NB4 (cell line): ENCODE results near the gene THAP7.

Source experiments
- DNase-seq: peaks from one replicate; pipeline ENCODE4 v3.0.0; 2010; ENCODE audit warnings: low read depth
- H3K4me3 ChIP-seq: one replicate; pipeline ENCODE4 v1.5.1; 2011; ENCODE audit warnings: mild to moderate bottlenecking, low read depth, low read length, moderate library complexity
- CTCF ChIP-seq: IDR thresholded peaks from one replicate; pipeline ENCODE4 v1.5.1; 2012; ENCODE audit warnings: low read depth, low read length
- MYC ChIP-seq: IDR thresholded peaks from 2 replicates; pipeline ENCODE4 v1.6.1; 2011; ENCODE audit warnings: low read depth, low read length
- POLR2A ChIP-seq: IDR thresholded peaks from 2 replicates; pipeline ENCODE4 v1.6.1; 2011; ENCODE audit warnings: mild to moderate bottlenecking; ENCODE audit not compliant: insufficient read length; ENCODE audit errors: extremely low read depth
- TF ChIP-seq, protein P1 (sequence below): IDR thresholded peaks from 2 replicates; pipeline ENCODE4 v1.6.1; 2011; ENCODE audit warnings: low read depth, low read length

THAP7 gene

GRCh38 chr22:20985720-20986119, 16.2 kb downstream of the THAP7 start:
- H3K4me3 ChIP-seq, result no peak overlapping the region
- no peak for DNase-seq
- TF ChIP-seq MYC, result no peak
- TF ChIP-seq, protein P1, sequence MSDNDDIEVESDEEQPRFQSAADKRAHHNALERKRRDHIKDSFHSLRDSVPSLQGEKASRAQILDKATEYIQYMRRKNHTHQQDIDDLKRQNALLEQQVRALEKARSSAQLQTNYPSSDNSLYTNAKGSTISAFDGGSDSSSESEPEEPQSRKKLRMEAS, result no peak
- TF ChIP-seq CTCF, result no peak
- TF ChIP-seq POLR2A, result no peak

- no peak for DNase-seq
- TF ChIP-seq POLR2A (no peak), CTCF (no peak), MYC (no peak)
- TF ChIP-seq, protein P1, result no peak
- peak overlapping the region; percentile 88 for H3K4me3 ChIP-seq
Measured at GRCh38 chr22:20983081-20983771, 18.7 kb downstream of the THAP7 start.

DNA sequence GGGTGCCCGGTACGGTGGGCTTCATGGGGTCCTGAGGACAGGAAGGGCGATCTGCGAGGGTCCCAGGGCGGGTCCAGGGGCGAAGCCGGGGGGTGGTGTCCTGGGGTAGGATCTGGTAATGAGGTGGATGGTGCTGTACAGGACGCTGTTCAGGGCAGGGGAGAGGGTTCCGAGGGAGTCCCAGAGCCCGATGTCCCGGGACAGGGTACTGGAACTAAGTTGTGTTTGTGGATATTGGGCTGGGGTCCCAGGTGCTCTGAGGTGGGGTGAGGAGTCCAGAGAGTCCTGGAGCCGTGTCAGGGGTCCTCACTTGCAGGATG, 19.4 kb downstream of the THAP7 start:
- no peak for TF ChIP-seq POLR2A
- no peak for TF ChIP-seq CTCF
- TF ChIP-seq, protein P1, result no peak
- no peak for TF ChIP-seq MYC
- DNase-seq, result no peak
- H3K4me3 ChIP-seq, result peak overlapping the region; percentile 88

DNA sequence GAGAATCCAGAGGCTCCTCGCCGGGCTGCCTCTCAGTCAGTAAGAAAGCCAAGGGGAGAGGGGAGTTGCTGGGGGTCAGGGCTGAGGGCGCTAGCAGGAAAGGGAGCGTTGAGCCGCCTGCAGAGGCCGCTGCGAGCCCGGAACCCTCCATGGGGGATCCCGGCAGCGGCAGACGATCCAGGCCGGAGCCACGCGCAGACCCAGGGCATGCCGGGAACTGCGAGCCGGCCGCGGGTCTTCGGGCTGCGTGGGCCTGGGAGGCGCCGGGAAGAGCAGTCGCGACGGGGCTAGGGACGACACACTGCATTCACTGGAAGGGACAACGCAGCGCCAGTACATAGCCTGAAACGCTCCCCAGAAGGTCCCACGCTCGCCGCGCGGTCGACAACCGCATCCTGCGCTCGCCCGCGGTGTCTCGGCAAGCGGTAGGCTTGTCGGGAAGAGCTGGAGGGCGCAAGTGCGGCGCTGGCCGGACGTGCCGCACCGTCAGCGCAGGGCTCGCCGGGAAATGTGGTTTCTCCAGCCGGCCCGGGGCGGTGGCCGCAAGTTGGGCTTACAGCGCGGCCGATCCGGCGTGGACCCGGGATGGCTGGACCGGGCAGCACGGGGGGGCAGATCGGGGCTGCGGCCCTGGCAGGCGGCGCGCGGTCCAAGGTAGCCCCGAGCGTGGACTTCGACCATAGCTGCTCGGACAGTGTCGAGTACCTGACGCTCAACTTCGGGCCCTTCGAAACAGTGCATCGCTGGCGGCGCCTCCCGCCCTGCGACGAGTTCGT, 19.9 kb downstream of the THAP7 start, which contains the start of gene LZTR1:
Gene LZTR1 (plus strand): TSS at position 511 of the 776 bp plus-strand sequence. CDS start 75 bp downstream, at position 586.
- TF ChIP-seq MYC (peak; percentile 53; the same call in 1 of the 2 replicates), CTCF (peak; percentile 53), POLR2A (peak; percentile 93)
- TF ChIP-seq, protein P1, result peak; percentile 34; the same call in 1 of the 2 replicates
- DNase-seq, result peak; percentile 90
- H3K4me3 ChIP-seq, result peak within 1 kb of the TSS; percentile 88

GRCh38 chr22:20980938-20981722, 20.8 kb downstream of the THAP7 start:
- H3K4me3 ChIP-seq, result peak overlapping the region; percentile 88
- no peak for TF ChIP-seq POLR2A
- no peak for TF ChIP-seq MYC
- no peak for DNase-seq
